Gastroesophageal sphincter (tissue), 4 donors: ENCODE results near the gene LNX1. TPM values are rescaled to one million over a fixed set of nuclear protein-coding genes. Genes with fewer than 3 reads are reported as not detected.
A peak's percentile ranks its signal among the peaks of the same experiment; 100 is the strongest.

Source experiments
- ATAC-seq: fragments of 150-250 bp; one replicate; pipeline ENCODE4 v1.9.1; 2016; ENCODE audit warnings: mild to moderate bottlenecking, moderate library complexity
- H3K27ac ChIP-seq, 4 donors: fragments of 200-600 bp; sonication (generic) in 3 of 4; 1 replicate in 3 of 4; 2 replicates in 1 of 4; pipeline ENCODE4 v1.5.1; 2016 to 2019
- H3K27me3 ChIP-seq: fragments of 200-600 bp; sonication (generic); one replicate; pipeline ENCODE4 v1.5.1; 2019
- H3K36me3 ChIP-seq, 2 donors: fragments of 200-600 bp; sonication (generic); one replicate each; pipeline ENCODE4 v1.5.1; 2019; ENCODE audit warnings: control low read depth in 1 of 2
- H3K4me1 ChIP-seq, 3 donors: fragments of 200-600 bp; sonication (generic); 1 replicate in 2 of 3; 2 replicates in 1 of 3; pipeline ENCODE4 v1.5.1; 2016 to 2019; ENCODE audit warnings: control low read depth in 2 of 3
- H3K4me3 ChIP-seq, 2 donors: fragments of 200-600 bp; sonication (generic); one replicate each; pipeline ENCODE4 v1.5.1; 2019; ENCODE audit warnings: mild to moderate bottlenecking in 1 of 2, moderate library complexity in 1 of 2
- H3K9me3 ChIP-seq, 3 donors: fragments of 200-600 bp; sonication (generic); one replicate each; pipeline ENCODE4 v1.5.1; 2017 to 2019; ENCODE audit warnings: control low read depth in 2 of 3
- EP300 ChIP-seq: sonication (generic); formaldehyde crosslinking; IDR thresholded peaks from one replicate; pipeline ENCODE4 v1.6.1; 2017; ENCODE audit warnings: antibody characterized with exemption, mild to moderate bottlenecking
- POLR2A ChIP-seq, 2 donors: fragments of 450-650 bp; IDR thresholded peaks; one replicate each; pipeline ENCODE4 v1.6.1; 2017; ENCODE audit warnings: antibody characterized with exemption in 2 of 2, mild to moderate bottlenecking in 2 of 2, moderate library complexity in 1 of 2
- POLR2AphosphoS5 ChIP-seq: sonication (generic); formaldehyde crosslinking; IDR thresholded peaks from one replicate; pipeline ENCODE4 v1.6.1; 2017; ENCODE audit warnings: antibody characterized with exemption
- WGBS, 2 donors: methylation state at CpG; one replicate each; pipeline ENCODE4 v1.1.5; 2018; ENCODE audit warnings: low coverage in 1 of 2; 5-methylcytosine and 5-hydroxymethylcytosine counted together
- total RNA-seq, 4 donors: library from RNA; depleted of rRNA; stranded (reverse); fragments of >200 nt; gene quantifications; one replicate each; pipeline ENCODE4 v1.1.0, GENCODE V29; 2016
- TF ChIP-seq, protein P1 (sequence below), 4 experiments: fragments of 200-600 bp in 2 of 4; fragments of 450-650 bp in 2 of 4; sonication (generic) in 1 of 4; IDR thresholded peaks; one replicate each; pipeline ENCODE4 v1.5.1; 2017 to 2019; ENCODE audit warnings: antibody characterized with exemption in 4 of 4, mild to moderate bottlenecking in 2 of 4, moderate library complexity in 2 of 4

LNX1 gene
- total RNA-seq, 4 donors from 2014 or later, result 2.6 to 13.6 (median 7.2) TPM

GRCh38 chr4:53596901-53597300, 5.6 kb upstream of the LNX1 start:
- no peak overlapping the region for H3K27ac ChIP-seq
- no peak overlapping the region for H3K4me3 ChIP-seq
- H3K27me3 ChIP-seq, result peaks cover 3% of the 10 kb centered on the region
- no peaks in the 10 kb centered on the region for H3K36me3 ChIP-seq
- no peaks in the 10 kb centered on the region for H3K9me3 ChIP-seq
- no peak for ATAC-seq
- TF ChIP-seq, protein P1, sequence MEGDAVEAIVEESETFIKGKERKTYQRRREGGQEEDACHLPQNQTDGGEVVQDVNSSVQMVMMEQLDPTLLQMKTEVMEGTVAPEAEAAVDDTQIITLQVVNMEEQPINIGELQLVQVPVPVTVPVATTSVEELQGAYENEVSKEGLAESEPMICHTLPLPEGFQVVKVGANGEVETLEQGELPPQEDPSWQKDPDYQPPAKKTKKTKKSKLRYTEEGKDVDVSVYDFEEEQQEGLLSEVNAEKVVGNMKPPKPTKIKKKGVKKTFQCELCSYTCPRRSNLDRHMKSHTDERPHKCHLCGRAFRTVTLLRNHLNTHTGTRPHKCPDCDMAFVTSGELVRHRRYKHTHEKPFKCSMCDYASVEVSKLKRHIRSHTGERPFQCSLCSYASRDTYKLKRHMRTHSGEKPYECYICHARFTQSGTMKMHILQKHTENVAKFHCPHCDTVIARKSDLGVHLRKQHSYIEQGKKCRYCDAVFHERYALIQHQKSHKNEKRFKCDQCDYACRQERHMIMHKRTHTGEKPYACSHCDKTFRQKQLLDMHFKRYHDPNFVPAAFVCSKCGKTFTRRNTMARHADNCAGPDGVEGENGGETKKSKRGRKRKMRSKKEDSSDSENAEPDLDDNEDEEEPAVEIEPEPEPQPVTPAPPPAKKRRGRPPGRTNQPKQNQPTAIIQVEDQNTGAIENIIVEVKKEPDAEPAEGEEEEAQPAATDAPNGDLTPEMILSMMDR (IDR thresholded peaks at IDR 0.05), result no peak
- no peak for TF ChIP-seq POLR2A (IDR thresholded peaks at IDR 0.05)
- TF ChIP-seq EP300, result no peak
- no peak for TF ChIP-seq POLR2AphosphoS5
- H3K4me1 ChIP-seq, result no peaks in the 10 kb centered on the region
- 47 to 94% methylated on average over 3 of the region's 3 CpGs for WGBS, 2 donors

- Histone ChIP-seq H3K4me1 (no peaks in the 10 kb centered on the region), H3K27ac (no peak overlapping the region), H3K36me3 (no peaks in the 10 kb centered on the region), H3K9me3 (no peaks in the 10 kb centered on the region), H3K27me3 (peaks cover 10% of the 10 kb centered on the region), H3K4me3 (no peak overlapping the region)
- ATAC-seq, result no peak
- TF ChIP-seq EP300, result no peak
- no peak for TF ChIP-seq POLR2A (IDR thresholded peaks at IDR 0.05)
- TF ChIP-seq POLR2AphosphoS5, result no peak
- TF ChIP-seq, protein P1 (IDR thresholded peaks at IDR 0.05), result no peak
- WGBS, 2 donors, result 33 to 92% methylated on average over 1 to 2 of the region's 2 CpGs
Measured at GRCh38 chr4:53595834-53596233, 4.5 kb upstream of the LNX1 start.

DNA sequence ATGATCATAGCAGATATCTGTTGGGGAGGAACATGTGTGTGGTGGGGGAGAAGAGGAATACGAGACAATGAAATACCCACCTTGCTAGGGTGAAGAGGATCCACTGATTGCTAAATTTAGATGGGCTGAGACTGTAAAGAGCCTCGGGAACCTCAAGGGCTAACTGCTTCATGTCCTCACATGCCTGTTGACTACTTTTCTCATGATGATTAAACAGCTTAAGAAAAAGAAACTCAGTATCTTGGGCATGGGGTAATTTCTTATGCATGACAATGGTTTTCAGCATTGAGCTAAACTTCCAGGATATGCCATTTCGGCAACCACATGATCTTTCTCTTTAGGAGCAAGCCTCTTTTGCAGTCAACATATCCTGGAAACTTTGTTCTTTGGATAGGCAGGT, 3.9 kb upstream of the LNX1 start:
- no peaks in the 10 kb centered on the region for H3K9me3 ChIP-seq
- 86 to 92% methylated on average over 3 of the region's 3 CpGs for WGBS, 2 donors
- H3K4me3 ChIP-seq, result no peak overlapping the region
- H3K4me1 ChIP-seq, result no peaks in the 10 kb centered on the region
- H3K36me3 ChIP-seq, result no peaks in the 10 kb centered on the region
- H3K27ac ChIP-seq, result no peak overlapping the region
- no peak for ATAC-seq
- peaks cover 10% of the 10 kb centered on the region for H3K27me3 ChIP-seq
- no peak for TF ChIP-seq POLR2A (IDR thresholded peaks at IDR 0.05)
- TF ChIP-seq, protein P1 (IDR thresholded peaks at IDR 0.05), result no peak
- no peak for TF ChIP-seq POLR2AphosphoS5
- TF ChIP-seq EP300, result no peak

GRCh38 chr4:53593765-53594164, 2.5 kb upstream of the LNX1 start:
- Histone ChIP-seq H3K4me1 (no peaks in the 10 kb centered on the region), H3K4me3 (no peak overlapping the region), H3K27ac (no peak overlapping the region), H3K9me3 (no peaks in the 10 kb centered on the region), H3K36me3 (no peaks in the 10 kb centered on the region), H3K27me3 (peaks cover 10% of the 10 kb centered on the region)
- 60 to 76% methylated on average over 1 to 2 of the region's 2 CpGs for WGBS, 2 donors
- ATAC-seq, result no peak
- TF ChIP-seq, protein P1 (IDR thresholded peaks at IDR 0.05), result no peak
- no peak for TF ChIP-seq POLR2A (IDR thresholded peaks at IDR 0.05)
- no peak for TF ChIP-seq EP300
- no peak for TF ChIP-seq POLR2AphosphoS5

- no peaks in the 10 kb centered on the region for H3K4me1 ChIP-seq
- 30 to 60% methylated on average over 9 to 13 of the region's 20 CpGs for WGBS, 2 donors
- H3K4me3 ChIP-seq, result peak overlapping the region in 1 of 2 donors; percentile 17
- no peak overlapping the region for H3K27ac ChIP-seq
- peaks cover 10% of the 10 kb centered on the region for H3K27me3 ChIP-seq
- no peaks in the 10 kb centered on the region for H3K36me3 ChIP-seq
- TF ChIP-seq POLR2AphosphoS5 (no peak), POLR2A (IDR thresholded peaks at IDR 0.05) (no peak), EP300 (no peak)
- TF ChIP-seq, protein P1 (IDR thresholded peaks at IDR 0.05), result no peak
- no peaks in the 10 kb centered on the region for H3K9me3 ChIP-seq
- ATAC-seq, result peak; percentile 16
Measured at GRCh38 chr4:53592686-53593501, 1.6 kb upstream of the LNX1 start.
